GM19395 (cell line): ENCODE results near the gene MICALL2.

Source experiments
- ATAC-seq: cut with Tn5 transposase; IDR thresholded peaks from one replicate; pipeline ENCODE4 v1.9.1; 2021; ENCODE audit warnings: mild to moderate bottlenecking, moderate library complexity; ENCODE audit not compliant: unreplicated experiment

The MICALL2 gene

GRCh38 chr7:1468643-1469298 lies 9.5 kb upstream of the MICALL2 start:
- no peak for ATAC-seq

DNA sequence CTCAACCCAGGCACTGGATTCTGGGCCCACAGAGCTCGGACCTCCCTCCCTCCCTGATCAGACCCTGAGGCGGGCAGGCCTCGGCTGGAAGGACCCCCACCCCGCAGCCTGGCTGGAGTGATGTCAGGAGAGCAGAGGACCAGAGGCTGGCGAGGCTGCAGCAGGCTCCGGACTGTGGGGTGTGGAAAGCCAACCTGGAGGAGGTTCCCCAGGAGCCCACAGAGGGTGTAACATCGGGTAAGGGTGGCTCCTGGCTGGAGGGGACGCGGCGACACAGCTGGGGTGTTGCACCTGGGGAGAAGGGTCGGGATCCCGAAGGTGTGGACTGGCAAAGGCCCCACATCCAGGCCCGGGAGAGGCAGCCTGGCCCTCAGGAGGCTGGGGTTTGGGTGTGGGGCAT lies 8.9 kb upstream of the MICALL2 start:
- no peak for ATAC-seq

DNA sequence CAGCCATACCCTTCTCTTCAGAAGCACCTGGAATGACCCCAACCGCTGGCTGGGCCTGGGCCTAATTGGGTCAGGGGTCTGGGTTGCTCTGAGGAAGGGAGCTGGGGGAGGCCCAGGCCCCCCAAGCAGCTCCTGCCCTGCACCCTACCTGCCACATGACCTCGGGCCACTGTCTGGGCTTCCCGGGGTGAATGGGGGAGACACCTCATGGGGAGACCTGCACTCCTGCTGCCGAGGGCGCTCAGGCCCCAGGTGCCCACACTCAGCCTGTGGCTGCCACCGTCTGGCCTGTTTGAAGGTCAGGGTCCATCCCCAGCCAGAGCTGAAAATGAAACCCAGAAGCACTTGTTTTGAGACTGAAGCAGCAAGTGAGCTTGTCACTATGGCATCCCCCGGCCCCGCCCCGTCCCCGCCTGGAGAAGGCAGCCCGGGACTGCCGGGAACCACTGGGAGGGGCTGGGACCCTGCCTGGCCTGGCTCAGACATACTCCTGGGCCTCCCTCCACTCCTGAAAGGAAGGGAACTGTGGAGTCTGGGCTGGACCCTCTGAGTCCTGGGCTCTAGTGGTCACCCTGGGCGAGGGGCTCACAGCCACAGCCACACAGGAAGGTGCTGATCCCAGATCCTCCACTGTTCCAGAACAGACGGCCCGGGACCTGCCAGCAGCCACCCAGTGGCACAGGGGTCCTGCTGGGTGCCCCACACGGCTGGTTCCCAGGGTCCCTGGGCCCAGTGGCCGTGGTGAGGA lies 7.4 kb upstream of the MICALL2 start:
- no peak for ATAC-seq

- no peak for ATAC-seq
Observed at GRCh38 chr7:1464694-1465093, 5.4 kb upstream of the MICALL2 start.

DNA sequence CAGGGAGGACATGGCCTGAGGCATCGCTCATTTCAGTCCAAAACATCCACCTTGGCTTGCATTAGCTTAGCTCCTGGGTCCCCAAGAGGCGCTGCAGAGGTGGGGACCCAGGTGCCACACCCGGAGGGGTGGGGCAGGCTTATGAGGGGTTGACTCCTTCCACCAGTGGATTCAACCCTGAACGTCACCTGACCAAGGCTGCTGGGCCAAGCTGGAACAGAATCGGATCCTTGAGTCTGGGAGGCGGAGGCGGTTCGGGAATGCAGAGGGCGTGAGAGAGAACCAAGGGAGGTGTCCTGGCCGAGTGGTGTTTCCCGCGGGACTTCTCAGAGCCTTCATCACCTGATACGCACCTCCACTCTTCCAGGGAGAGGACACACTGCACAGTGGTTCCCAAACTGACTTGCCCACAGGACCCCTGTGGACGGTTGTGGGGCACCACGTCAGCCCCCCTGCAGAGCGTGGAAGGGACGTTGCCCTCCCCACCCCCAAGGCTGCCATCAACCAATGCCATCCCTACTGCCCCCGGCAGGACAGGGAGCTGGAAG lies 4.5 kb upstream of the MICALL2 start:
- no peak for ATAC-seq

DNA sequence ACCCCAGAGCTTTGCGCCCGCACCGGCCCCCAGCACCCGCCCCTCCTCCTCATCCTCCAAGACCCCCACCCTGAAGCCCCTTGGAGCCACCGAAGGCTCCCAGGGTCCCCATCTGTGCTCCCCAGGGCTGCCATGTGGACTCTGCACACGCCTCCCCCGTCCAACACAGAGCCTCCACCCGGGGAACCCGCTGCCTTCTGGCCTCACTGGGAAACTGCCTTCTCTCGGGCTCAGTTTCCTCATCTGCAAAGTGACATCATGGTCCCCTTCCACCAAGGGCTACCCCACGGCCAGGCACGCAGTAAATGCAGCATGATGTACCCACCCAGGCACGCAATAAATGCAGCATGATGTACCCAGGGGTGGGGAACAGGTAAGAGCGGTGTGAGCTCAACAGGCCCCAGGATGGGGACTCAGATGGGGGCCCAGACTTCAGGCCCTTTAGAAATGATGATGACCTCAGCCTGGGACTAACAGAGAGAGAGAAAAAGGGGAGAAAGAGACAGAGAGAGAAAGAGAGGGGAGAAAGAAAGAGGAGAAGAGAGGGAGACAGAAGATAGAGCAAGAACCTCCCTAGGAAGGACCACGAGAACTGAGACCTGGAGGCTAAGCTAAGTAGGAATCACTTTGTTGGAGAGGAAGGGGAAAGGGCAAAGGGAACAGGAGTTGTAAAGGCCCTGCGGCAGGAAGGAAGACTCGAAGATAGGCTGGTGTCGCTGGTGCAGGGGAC lies 2.5 kb upstream of the MICALL2 start:
- no peak for ATAC-seq

- ATAC-seq, result no peak
Observed at GRCh38 chr7:1460821-1461645, 1.8 kb upstream of the MICALL2 start.

DNA sequence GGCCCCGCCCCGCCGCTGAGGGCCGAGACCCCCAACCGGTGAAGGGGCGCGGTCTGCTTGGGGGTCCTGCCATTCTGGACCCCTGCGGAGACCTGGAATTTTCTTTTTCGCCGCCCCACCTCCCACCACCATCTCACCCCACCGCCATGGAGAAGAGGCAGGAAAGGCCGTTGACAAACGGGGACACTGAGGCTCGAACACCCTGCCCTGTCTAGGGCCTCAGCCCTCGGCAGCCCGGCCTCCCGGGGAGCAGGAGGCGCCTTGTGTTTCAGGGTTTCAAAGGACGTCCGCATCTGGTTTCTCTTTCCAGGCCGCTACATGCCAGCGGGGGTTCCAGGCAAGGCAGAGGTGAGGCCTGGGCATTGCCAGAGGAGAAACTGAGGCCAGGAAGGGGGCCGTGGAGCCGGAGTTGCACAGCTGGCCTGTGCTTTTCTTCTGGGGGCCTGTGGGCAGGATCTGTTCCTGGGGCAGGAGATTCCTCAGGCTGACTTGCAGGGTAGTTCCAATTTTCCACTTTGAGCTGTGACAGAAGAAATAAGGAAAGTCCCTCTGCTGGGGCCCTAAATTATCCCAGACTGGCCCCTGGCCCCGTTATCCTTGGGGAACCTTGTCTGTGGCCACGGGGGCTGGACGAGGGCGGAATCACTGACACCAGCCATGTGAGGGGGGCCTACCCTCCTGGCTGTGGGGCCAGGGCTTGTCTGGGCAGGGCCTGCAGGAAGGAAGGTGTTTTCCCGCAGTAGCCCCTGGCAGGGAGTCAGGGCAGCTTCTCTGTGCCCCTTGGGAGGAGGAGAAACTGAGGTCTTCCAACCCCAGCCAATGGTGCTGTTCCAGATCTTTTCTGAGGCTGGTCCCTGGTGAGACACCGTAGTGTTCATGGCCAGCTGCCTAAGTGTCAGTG lies 900 bp upstream of the MICALL2 start:
- peak; percentile 2 for ATAC-seq

DNA sequence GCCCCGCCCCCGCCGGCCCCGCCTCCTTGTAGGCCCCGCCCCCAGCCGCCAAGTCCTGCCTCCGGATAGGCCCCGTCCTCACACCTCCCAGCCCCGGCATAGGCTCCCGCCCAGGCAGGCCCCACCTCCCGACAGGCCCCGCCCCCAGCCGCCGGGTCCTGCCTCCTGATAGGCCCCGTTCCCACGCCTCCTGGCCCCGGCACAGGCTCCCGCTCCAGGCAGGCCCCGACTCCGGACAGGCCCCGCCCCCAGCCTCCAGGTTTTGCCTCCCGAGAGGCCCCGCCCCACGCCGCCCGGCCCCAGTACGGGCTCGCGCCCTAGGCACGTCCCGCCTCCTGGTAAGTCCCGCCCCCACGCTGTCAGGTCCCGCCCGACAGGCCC lies 232 bp upstream of the MICALL2 start:
- peak; percentile 89 for ATAC-seq

GRCh38 chr7:1457949-1458682 lies 1.2 kb downstream of the MICALL2 start:
- ATAC-seq, result no peak

- ATAC-seq, result no peak
Observed at GRCh38 chr7:1457059-1457948, 2.0 kb downstream of the MICALL2 start.

- ATAC-seq, result no peak
Observed at GRCh38 chr7:1455955-1456354, 3.3 kb downstream of the MICALL2 start.

DNA sequence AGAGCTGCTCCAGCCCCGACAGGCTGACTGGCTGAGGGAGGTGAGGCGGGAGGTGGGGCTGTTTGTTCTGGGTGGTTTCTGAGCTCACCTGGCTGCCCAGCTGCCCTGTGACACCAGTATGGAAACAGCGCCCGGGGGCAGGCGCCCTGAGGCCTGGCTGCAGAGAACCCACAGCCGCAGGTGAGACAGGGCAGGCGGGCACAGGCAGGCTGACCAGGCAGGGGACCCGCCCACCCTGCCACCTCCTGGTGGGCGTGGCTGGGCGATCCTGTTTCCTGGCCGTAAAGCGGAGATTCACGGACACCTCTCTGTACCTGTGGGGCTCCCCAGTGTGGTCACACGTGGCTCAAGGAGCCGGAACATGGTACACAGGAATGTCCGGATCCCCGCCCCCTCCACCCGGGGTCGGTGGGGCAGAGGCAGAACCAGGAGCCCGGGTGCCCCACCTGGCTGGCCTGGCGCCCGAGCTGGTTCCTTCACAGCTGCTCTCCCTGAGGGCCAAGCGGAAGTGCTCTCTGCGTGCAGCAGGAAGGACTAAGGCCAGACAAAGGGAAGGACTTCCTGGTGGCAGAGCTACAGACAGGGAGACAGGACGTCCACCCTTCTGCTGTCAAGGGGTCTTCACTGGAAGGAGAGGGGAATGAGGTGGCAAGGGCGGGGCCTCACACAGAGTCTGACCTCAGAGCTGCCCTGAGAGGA lies 3.9 kb downstream of the MICALL2 start:
- ATAC-seq, result no peak

DNA sequence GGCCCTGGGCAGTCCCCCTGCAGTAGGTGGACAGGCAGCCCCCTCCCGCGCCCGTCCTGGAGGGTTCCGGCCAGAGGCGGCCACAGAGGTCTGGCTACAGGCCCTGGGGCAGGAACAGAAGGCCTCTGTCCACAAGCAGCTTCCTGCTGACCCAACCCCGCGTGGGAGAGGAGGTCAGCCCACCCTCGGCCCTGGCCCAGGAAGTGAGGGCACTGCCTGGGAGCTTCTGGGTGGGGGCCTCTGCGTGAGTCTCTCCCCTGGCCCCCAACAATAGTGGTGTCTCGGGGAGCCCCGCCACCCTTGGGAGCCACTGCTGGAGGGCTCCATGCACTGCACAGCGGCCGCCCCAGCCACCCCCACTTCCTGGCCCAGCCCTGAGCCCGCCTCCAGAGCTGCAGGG lies 4.7 kb downstream of the MICALL2 start:
- ATAC-seq, result no peak

DNA sequence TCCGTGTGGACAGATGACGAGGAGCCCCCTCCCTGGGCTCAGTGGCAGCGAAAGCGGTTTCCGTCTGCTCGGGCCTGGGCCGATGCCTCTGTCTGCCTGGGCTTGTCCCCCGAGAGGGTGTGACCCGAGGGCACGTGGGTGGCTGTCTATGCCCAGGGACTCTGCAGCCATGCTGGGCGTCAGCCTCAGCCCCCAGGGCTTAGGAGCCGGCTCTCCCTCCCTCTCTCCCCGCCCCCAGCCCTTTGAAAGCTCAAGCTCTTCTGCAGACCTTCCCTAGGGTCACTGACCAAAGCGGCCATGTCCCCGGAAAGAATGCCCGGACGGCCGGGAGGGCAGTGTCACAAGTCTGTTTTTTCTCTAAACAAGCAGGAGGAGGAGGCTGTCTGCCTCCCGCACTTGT lies 7.1 kb downstream of the MICALL2 start:
- ATAC-seq, result no peak

DNA sequence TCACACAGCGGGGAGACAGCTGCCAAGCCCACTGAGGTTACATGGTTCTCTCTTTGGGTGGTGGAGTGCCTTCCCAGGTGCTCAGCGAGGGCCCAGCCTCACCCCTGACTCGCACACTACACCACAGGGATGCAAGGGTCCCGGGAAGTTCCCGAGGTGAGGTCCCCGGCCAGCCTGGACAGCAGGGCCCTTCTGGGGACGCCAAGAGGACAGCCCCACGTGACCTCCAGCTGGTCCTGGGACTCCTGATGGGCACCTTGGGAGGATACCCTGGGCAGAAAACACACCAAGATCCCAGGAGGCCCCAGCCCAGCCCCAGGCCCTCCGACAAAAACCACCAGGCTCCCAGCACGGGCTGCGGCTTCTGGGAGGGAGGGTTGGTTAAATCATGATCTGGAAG lies 8.3 kb downstream of the MICALL2 start:
- ATAC-seq, result no peak

- no peak for ATAC-seq
Observed at GRCh38 chr7:1450431-1450830, 8.8 kb downstream of the MICALL2 start.

- no peak for ATAC-seq
Observed at GRCh38 chr7:1449951-1450350, 9.3 kb downstream of the MICALL2 start.
